Left hindlimb (tissue), 1 donor: ENCODE results near the gene AOPEP.
A peak's percentile ranks its signal among the peaks of the same experiment; 100 is the strongest.

Source experiments
- DNase-seq: peaks from one replicate; pipeline ENCODE4 v3.0.0-alpha.2; 2018

Gene AOPEP

DNA sequence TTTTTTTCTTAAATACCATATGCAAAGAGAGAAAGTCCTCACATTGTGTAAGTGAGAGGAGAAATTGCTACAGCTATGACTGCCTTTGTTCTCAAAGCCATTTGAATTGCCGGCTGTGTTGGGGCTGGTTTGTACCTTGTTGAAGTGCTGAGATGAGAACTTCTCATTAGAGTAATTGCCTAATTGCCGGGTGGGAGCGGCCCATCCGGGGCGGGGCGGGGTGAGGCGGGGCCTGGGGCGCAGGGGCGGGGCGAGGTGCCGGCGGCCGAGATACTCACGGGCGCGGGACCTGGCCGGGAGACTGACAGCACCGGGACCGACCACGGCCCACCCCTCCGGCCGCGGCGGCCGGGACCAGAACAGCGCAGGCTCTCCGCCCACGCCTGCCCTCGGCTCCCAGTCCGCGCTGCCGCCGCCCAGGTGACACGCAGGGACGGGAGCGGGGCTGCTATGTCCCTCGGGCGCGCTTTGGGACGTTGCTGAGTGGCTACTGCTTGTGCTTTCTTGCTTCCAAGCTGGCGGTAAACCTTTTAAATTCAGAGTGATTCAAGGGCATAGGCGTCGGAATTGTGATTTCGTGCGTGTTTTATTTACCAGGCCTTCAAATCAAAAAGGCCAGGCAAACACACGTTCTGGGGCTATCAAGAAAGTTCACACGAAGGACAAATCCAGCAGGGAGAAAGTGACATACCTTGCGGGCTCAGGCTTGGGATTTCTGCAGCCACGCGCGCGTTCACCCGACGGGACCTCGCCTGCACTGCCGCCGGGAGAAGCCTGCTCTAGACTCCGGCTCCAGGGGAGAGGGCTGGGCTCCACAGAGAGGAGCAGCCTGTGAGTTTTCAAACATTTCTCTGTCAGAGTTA lies 322.0 kb downstream of the AOPEP start:
- peak; percentile 78 for DNase-seq

DNA sequence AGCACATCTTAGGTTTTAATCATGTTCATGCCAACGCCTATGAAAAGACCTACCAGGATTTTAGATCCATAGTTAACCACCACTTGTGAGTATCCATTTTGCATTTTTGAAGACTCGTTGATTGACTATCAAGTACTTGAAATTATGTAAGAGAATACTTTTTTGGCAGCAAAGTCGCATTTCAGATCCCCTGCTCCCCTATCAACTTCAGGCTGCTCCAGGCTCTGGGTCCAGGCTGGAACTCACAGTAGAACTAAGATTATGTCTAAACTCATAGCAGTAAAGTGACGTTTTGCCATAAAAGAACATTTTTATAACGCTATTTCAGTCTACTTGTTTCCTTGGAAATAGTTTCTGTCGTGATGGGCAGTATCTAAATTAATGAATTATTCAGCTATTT lies 323.3 kb downstream of the AOPEP start:
- no peak for DNase-seq

- DNase-seq = no peak
These were observed 327.4 kb downstream of the AOPEP start for GRCh38 chr9:95053611-95054570.

GRCh38 chr9:95055334-95055850 lies 328.9 kb downstream of the AOPEP start:
- no peak for DNase-seq

DNA sequence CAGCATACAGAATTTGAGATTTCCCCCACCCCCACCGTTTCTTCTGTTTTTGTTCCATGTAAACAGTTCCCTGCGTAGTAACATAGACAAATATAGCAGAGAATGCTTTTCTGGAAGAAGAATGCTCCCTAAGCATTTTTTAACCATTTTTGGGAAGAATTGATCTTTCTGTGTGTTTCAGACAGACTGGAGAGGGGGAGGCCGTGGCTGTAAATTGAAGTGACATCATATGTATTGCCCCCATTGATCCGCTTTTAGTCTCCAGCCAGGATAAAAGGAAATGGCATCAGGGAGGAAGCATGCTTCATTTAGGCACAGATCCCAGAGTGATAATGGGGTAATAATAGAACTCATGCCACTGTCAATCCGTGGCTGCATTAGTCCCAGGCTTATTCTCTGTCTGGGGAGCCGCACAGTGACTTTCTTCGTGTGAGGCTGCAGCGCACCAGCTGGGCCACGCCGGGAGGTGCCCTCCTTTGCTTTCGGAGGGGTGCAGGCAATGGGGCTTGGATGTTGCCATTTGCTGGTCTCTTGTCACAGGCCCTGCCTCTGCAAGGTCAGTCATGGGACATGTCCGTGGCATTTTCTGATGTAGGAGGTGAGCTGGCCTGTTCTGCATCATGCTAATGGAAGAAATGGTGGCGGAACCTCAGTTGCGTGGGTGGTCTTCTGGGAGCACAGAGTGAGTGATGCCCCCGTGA lies 329.5 kb downstream of the AOPEP start:
- DNase-seq = peak; percentile 63

- DNase-seq = no peak
These were observed 330.6 kb downstream of the AOPEP start for GRCh38 chr9:95057101-95057500.

- DNase-seq = no peak
These were observed 331.8 kb downstream of the AOPEP start for GRCh38 chr9:95058121-95058785.

DNA sequence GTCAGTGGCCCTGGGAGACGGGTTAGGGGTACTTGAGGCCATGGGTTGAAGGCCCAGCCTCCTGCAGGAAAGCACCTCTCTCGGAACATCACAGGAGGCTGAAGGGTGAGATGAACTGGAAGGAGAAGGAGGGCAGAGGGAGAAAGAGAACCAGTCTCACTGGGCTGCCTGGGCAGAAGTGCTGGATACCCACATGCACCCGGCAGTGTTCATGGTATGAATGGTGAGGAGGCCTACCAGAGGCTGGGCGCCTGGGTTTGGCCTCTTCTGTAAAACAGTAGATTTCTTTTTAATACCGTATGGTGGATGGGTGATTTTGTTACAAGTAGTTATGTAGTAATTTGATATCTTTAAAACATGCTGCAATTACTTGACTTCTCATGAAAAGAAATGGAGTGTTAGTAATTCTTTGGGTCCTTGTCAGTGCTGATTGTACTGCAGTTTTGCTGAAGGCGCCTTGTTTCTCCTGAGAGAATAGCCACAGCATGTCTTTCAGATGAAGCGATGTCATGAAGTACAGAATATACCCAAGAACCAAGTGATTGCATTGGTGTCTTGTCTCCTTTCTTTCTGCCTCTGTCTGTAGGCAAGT lies 332.4 kb downstream of the AOPEP start:
- DNase-seq = no peak

GRCh38 chr9:95060234-95060633 lies 333.7 kb downstream of the AOPEP start:
- DNase-seq = no peak

DNA sequence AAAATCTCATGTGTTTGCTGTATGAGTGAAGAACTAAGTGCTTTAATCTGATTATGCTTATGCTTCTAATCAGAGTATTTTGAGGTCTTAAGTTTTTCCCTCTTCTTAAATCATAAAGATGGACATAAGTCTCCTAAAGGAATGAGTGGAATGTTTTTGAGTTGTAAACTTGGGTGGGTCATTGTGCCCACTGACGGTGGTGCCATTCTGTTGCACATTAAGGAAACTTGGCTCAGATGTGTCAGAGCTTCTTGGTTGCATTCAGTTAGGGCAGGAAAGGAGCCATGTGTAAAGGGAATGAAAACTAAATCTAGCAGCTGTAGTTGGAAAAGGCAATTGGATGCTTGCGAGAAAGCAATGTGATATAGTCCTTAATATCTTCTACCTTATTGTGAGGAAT lies 334.4 kb downstream of the AOPEP start:
- DNase-seq = no peak

GRCh38 chr9:95061916-95062595 lies 335.6 kb downstream of the AOPEP start:
- DNase-seq = peak; percentile 61

- no peak for DNase-seq
These were observed 336.1 kb downstream of the AOPEP start for GRCh38 chr9:95062596-95063065.

- no peak for DNase-seq
These were observed 336.8 kb downstream of the AOPEP start for GRCh38 chr9:95063300-95063699.

GRCh38 chr9:95065224-95065623 lies 338.7 kb downstream of the AOPEP start:
- no peak for DNase-seq

GRCh38 chr9:95067057-95067456 lies 340.6 kb downstream of the AOPEP start:
- DNase-seq = no peak

- no peak for DNase-seq
These were observed 341.4 kb downstream of the AOPEP start for GRCh38 chr9:95067897-95068296.

- no peak for DNase-seq
These were observed 344.1 kb downstream of the AOPEP start for GRCh38 chr9:95070549-95071021.

- DNase-seq = no peak
These were observed 345.0 kb downstream of the AOPEP start for GRCh38 chr9:95071450-95071849.

GRCh38 chr9:95071925-95072324 lies 345.4 kb downstream of the AOPEP start:
- no peak for DNase-seq

DNA sequence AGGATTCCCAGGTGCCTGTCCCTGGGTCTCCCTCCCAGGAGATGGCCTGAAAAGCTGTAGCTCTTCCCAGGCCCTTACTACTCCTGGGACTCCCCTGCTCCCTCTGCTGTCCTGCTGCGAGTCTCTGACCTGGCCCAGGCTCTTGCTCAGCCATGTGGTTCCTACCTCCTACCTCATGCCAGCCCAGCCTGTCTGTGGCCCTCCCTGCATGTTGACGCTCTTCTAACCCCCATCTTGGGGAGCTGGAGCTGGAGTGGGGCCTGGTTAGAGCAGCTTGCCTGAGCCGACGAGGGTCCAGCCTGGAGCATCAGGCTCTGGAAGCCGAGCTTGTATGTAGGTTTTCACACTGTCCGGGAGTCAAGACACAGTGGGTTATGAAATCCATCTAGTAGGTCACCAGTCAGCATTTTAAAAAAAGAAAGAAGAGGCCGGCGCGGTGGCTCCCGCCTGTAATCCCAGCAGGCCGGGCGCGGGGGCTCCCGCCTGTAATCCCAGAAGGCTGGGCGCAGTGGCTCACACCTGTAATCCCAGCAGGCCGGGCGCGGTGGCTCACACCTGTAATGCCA lies 346.6 kb downstream of the AOPEP start:
- no peak for DNase-seq

GRCh38 chr9:95073918-95074317 lies 347.4 kb downstream of the AOPEP start:
- DNase-seq = no peak
